Thoracic aorta (tissue), 2 donors: ENCODE data around the gene FOXO6. TPM values are rescaled to one million over a fixed set of nuclear protein-coding genes. Genes with fewer than 3 reads are reported as not detected.

Experiments
- ATAC-seq: fragments of 150-250 bp; one replicate; pipeline ENCODE4 v1.8.0; 2017; ENCODE audit warnings: low read depth; ENCODE audit not compliant: insufficient number of reproducible peaks, low FRiP score
- DNase-seq: peaks from one replicate; pipeline ENCODE4 v3.0.0-alpha.2; 2020; ENCODE audit warnings: low spot score
- H3K27ac ChIP-seq, 2 donors: fragments of 200-600 bp; sonication (generic); 1 replicate in 1 of 2; 2 replicates in 1 of 2; pipeline ENCODE4 v1.5.1; 2016; ENCODE audit warnings: mild to moderate bottlenecking in 2 of 2, moderate library complexity in 2 of 2
- H3K27me3 ChIP-seq: fragments of 200-600 bp; sonication (generic); replicated peaks from 2 replicates; pipeline ENCODE4 v1.6.0; 2016; ENCODE audit warnings: mild to moderate bottlenecking; ENCODE audit not compliant: insufficient read depth
- H3K36me3 ChIP-seq: fragments of 200-600 bp; sonication (generic); one replicate; pipeline ENCODE4 v1.5.1; 2016
- H3K4me1 ChIP-seq, 2 donors: fragments of 200-600 bp; sonication (generic); 1 replicate in 1 of 2; 2 replicates in 1 of 2; pipeline versions ENCODE4 v1.5.1 to v1.6.0; 2016; ENCODE audit warnings: low read depth in 2 of 2, mild to moderate bottlenecking in 1 of 2; ENCODE audit not compliant: control insufficient read depth in 1 of 2
- H3K4me3 ChIP-seq: fragments of 200-600 bp; sonication (generic); 2 replicates; pipeline ENCODE4 v1.5.1; 2016; ENCODE audit warnings: mild to moderate bottlenecking
- H3K9me3 ChIP-seq: fragments of 200-600 bp; sonication (generic); 2 replicates; pipeline ENCODE4 v1.5.1; 2016
- total RNA-seq, 2 donors: library from RNA; depleted of rRNA; stranded (reverse); fragments of >200 nt; gene quantifications; one replicate each; pipeline versions ENCODE4 v1.1.0 to v1.2.3, GENCODE V29; 2016
- TF ChIP-seq, protein P1 (sequence below): fragments of 200-600 bp; sonication (generic); IDR thresholded peaks from one replicate; pipeline ENCODE4 v1.5.1; 2019; ENCODE audit warnings: antibody characterized with exemption

FOXO6 gene
- total RNA-seq, 2 donors from 2014 or later, result 3.8 TPM; not detected in 1

DNA sequence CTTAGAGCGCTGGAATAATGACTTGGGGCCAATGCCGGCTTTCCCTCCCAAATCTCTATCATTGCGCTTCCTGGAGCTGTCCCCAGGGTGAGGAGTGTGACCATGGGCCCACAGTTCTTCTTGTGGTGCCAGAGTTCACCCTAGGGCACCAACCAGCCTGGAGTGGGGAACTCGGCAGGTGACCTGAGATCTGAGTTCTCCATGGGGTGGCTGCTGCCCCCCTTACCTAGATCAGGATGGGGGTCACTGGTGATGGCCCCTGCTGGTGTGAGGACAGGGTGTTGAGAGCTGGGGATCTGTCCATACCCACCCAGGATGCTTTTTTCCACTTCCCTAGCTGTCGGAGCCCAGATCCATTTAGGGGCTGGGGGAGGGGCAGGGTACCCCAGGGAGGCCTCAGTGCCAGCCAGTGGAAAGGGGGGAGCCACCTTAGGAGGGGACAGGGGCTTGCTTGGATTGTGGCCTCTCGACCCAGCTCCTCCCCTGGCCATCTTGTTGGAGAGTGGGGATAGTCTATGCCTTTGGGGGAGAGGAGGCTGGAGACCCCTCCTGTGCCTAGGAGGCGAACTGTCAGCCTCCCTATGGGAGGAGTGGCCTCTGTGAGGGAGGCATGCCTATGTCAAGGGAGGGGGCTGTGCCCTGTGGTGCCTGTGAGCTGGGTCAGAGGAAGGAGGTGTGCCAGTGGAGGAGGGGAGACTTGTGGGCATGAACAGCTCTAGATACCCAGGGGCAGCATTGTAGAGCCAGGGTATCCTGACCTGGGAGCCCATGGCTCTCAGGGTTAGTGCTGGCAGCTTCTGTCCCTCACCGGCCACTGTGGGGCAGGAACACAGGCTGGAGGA is 1.7 kb downstream of the FOXO6 start:
- no peaks in the 10 kb centered on the region for H3K27me3 ChIP-seq
- H3K9me3 ChIP-seq, result no peaks in the 10 kb centered on the region
- no peaks in the 10 kb centered on the region for H3K36me3 ChIP-seq
- DNase-seq (no peak), ATAC-seq (no peak)
- TF ChIP-seq, protein P1, sequence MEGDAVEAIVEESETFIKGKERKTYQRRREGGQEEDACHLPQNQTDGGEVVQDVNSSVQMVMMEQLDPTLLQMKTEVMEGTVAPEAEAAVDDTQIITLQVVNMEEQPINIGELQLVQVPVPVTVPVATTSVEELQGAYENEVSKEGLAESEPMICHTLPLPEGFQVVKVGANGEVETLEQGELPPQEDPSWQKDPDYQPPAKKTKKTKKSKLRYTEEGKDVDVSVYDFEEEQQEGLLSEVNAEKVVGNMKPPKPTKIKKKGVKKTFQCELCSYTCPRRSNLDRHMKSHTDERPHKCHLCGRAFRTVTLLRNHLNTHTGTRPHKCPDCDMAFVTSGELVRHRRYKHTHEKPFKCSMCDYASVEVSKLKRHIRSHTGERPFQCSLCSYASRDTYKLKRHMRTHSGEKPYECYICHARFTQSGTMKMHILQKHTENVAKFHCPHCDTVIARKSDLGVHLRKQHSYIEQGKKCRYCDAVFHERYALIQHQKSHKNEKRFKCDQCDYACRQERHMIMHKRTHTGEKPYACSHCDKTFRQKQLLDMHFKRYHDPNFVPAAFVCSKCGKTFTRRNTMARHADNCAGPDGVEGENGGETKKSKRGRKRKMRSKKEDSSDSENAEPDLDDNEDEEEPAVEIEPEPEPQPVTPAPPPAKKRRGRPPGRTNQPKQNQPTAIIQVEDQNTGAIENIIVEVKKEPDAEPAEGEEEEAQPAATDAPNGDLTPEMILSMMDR, result no peak
- no peak overlapping the region for H3K27ac ChIP-seq
- peaks cover 25 to 64% of the 10 kb centered on the region in 2 donors for H3K4me1 ChIP-seq
- no peak overlapping the region for H3K4me3 ChIP-seq

DNA sequence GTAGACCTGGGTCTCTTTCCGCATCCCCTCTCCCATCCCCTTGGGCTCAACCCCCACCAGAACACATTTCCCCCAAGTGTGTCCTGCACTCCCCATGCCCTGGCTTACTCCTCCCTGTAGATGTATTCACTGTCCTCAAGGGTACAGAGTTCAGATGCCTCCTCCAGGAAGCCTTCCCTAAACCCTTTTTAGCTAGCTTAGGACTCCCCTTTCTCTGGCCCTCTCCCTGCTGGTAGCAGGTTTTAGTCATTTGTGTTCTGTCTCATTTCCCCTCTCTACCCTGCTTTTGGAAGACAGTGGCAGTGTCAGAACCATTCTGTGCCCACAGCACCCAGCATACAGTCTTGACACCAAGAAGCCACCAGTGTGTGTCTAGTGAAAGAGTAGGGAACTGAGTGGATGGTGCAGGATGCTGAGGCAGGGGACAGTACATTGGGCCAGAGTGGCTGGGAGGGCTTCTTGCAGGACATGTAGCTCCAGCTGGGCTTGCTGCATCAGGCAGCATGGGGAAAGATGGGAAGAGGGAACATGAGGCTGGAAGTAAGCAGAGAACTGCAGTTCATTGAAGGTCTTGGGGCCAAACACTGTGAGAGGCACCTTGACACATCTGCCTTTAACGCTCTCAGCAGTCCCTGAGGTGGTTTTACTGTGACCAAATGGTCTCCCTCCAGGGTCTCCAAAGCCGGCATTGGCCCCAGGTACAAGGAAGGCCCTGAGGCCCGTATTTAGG is 2.5 kb downstream of the FOXO6 start:
- H3K9me3 ChIP-seq, result no peaks in the 10 kb centered on the region
- no peak overlapping the region for H3K27ac ChIP-seq
- H3K36me3 ChIP-seq, result no peaks in the 10 kb centered on the region
- DNase-seq (no peak), ATAC-seq (no peak)
- H3K4me1 ChIP-seq, result peaks cover 17 to 56% of the 10 kb centered on the region in 2 donors
- TF ChIP-seq, protein P1, result no peak
- H3K27me3 ChIP-seq, result no peaks in the 10 kb centered on the region
- no peak overlapping the region for H3K4me3 ChIP-seq

DNA sequence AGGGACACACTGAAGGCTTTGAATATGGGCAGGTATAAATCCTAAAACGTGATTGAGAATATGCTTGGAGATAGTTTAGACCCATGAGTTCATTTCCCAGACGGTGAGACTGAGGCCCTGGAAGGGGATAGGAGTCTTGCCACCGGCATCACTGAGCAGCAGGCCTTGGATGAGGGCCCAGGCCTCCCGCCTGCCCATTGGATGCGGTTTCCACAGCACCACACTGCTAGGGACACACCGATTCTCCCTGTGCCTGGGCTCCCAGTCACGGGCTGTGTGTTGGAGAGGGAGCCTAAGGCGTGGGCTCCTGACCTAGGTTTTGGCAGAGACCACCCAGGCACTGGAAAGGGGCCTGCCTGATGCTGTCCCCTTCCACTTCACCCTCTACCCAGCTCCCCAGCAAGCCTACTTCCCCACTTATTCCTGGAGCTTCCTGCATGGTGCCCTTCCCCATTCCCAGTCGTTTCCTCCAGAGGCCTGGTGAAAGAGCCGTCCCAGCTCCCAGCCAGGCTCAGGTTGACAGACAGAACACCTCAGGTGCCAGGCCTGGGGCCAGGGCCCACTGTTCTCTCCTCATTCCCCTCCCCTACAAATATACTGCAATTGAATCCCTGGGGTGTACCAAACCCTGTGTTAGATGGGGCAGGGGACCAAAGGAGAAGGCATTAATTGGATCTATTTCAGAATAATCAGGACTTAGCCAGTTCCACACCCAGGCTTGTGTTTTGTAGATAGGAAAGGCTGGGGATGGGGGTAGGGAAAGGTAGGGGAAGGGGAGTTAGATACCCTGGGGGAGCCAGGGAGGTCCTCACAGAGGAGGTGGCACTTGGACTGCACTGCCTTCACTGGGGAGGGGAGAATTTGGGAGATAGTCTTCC is 3.4 kb downstream of the FOXO6 start:
- H3K4me3 ChIP-seq, result no peak overlapping the region
- H3K4me1 ChIP-seq, result peaks cover 16 to 46% of the 10 kb centered on the region in 2 donors
- DNase-seq, result no peak
- H3K27me3 ChIP-seq, result no peaks in the 10 kb centered on the region
- TF ChIP-seq, protein P1, result no peak
- H3K9me3 ChIP-seq, result no peaks in the 10 kb centered on the region
- H3K27ac ChIP-seq, result peak overlapping the region in 1 of 2 donors; percentile 47
- no peaks in the 10 kb centered on the region for H3K36me3 ChIP-seq
- no peak for ATAC-seq

DNA sequence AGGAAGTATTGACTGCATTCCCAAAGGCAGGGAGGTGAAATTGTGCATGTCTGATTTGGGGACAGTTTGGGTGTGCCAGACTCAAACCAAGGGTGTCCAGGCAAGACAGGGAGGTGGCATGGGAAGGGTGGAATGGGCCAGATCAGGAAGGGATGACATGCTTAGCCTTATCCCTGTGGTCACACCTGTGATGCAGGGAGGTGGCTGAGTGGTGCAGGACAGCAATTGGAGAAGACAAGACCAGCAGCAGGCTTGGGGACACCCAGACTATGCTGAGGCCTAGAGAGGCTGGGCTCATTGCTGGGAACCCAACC is 4.0 kb downstream of the FOXO6 start:
- H3K9me3 ChIP-seq, result no peaks in the 10 kb centered on the region
- no peak overlapping the region for H3K4me3 ChIP-seq
- H3K36me3 ChIP-seq, result no peaks in the 10 kb centered on the region
- DNase-seq (no peak), ATAC-seq (no peak)
- peaks cover 16 to 41% of the 10 kb centered on the region in 2 donors for H3K4me1 ChIP-seq
- H3K27me3 ChIP-seq, result no peaks in the 10 kb centered on the region
- TF ChIP-seq, protein P1, result no peak
- peak overlapping the region; percentile 47 to 66 for H3K27ac ChIP-seq
